GM19463 (cell line): ENCODE results near the gene NRP1.

ENCODE experiments used
- ATAC-seq: cut with Tn5 transposase; IDR thresholded peaks from one replicate; pipeline ENCODE4 v1.9.1; 2021; ENCODE audit warnings: mild to moderate bottlenecking, moderate library complexity; ENCODE audit not compliant: unreplicated experiment

NRP1 gene

DNA sequence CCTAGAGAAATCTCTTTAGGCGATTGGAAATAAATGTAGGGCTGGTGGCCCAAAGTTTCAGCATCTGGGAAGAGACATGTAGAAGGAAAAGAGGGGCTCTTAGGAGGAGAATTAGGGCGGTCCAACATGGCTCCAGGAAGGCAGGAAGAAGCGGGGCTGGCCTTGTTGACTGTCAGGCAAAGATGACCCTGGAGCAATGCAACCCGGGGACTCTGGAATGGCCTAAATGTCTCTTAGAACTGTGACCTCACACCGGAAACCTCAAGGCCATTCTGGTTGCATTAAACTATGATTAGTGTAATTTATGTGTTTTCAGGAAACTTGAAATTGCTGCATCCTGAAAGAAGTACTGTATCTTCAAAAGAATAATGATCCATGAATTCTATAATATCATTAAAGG, 66.8 kb downstream of the NRP1 start:
- no peak for ATAC-seq

DNA sequence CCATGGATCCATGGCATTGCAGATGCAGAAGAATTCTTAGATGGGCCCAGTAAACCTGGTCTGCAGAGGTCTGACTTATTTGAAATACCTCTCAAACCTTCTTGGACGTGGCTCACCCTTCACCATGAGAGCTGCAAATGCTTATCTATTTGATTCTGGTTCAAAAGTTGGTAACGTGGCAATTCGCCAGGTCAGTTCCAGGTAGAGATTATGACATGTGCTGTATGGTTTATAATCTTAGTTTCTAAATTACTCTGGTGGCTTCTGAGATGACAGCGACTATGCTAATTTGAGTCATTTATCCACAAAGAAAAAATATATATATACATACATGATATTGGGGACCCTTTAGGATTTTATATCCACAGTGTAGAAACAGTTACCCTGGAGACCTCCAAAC, 68.8 kb downstream of the NRP1 start:
- ATAC-seq, result no peak

DNA sequence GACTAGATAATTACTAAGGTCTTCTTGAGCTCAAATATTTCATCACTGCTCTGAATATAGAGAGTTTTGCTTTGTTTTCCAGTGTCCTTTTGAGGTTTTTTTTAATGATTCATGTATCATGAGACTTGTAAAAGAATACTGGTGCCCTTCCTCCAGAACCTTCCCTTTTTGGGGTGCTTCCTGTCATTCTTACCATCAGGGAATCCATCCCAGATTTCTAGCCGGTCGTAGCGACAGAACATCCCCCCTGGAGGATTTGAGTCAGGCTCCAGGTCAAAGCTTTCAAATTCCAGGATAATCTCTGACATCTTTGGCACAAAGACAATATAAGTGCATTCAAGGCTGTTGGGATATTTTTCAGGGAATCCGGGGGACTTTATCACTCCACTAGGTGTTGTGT, 71.0 kb downstream of the NRP1 start:
- no peak for ATAC-seq

DNA sequence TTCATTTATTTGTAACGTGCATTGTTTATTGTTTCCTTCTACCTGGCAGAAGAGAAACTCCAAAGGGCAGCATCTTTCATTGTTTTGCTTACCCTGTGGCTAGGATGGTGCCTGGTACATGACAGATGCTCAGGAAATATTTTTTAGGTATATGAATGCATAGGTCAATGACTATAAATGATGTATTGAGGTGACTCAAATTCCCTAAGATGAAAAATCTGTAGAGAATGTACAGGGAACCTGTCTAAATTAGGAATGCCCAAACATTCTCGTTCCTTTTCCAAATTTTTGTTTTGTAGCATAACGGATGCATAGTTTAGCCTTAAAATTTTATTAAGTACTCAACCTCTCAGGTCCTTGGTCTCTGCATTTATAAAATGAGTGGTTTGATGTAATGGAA, 71.6 kb downstream of the NRP1 start:
- no peak for ATAC-seq

DNA sequence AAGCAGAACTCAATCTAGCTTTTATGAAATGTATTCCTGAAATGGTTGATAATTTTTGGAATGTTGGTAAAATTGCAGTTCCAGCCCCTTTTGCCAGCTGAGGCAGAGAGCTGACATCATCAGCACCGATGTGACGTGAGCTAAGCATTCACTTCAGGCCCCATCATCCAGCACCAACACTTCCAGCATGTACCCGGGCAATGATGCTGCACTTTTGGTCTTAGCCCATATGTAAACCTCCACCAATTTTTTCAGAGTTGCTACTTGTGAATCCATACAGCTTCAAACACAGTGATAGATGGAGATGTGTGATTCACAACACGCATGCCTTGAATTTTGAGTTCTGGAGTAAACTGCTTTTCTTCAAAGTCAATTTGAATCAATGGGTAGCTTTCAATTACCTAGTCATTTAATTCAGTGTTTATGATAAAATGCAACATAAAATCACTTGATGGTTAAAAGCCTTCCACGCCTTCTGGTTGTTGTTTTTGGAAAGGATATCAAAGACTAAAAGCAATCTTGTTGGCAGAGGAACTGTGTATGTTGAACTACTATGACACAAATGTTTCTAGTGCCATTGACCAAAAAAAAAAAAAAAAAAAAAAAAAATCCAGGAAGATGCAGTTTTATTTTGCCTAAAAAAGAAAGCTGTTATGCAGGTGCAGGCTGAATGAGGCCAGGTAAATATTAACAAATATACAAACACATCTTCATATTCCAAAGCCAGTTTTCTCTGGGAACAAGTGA, 73.9 kb downstream of the NRP1 start:
- ATAC-seq, result no peak

DNA sequence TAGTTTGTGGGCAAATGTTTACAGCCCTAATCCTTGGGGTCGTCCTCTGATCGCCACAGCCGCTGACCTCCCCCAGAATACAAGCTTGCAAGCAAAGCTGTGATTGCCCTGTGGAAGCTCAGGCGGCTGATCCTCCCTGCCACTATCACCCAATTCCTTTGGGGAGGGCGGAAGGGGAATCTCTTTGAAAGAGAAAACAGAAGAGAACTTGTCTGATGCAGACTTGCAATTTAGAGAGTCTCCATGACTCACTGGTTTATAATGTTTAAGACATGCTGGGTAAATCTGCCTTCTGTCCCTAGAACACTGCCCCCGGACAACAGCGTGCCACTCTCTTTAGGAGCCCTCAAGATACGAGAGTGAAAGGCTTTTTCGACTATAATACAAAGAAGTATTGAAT, 75.5 kb downstream of the NRP1 start:
- no peak for ATAC-seq

GRCh38 chr10:33257439-33258080, 76.9 kb downstream of the NRP1 start:
- ATAC-seq, result no peak

DNA sequence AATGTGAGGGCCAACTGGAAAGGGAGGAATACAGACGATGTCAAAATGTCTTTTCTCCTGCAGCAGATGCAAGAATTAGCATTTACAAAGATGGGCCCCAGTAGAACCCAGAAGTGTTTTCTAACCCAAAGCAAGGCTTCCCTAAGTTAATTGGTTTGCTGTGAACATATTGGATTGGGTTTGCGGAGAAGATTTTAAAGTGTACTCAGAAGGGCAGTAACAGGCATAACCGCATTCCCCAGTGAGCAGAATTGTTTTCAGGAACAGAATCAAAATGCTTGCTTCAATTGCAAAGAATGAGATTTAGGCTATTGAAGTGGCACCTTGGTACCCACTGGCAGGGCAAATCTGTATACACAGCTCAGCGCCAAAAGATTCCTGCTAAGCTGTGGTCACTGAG, 78.0 kb downstream of the NRP1 start:
- no peak for ATAC-seq

- no peak for ATAC-seq
Measured at GRCh38 chr10:33254556-33255160, 79.8 kb downstream of the NRP1 start.

- no peak for ATAC-seq
Measured at GRCh38 chr10:33253411-33253810, 81.1 kb downstream of the NRP1 start.

GRCh38 chr10:33252794-33253203, 81.7 kb downstream of the NRP1 start:
- no peak for ATAC-seq

DNA sequence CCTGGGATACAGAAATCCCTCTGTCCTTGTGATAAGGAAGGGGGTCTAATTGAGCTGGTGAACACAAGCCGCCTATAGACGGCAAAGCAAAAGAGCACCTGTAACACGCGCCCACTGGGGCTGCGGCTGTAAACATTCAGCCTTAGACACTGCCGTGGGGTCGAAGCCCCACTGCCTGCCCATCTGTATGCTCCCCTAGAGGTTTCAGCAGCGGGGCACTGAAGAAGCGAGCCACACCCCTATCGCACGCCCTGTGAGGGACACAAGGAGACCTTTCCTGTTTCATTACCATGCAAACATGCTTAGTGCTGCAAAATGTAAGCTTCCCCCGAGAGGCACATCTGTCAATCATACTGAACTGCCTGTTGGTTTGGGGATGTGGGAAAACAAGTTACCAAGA, 82.1 kb downstream of the NRP1 start:
- no peak for ATAC-seq

GRCh38 chr10:33249659-33250345, 84.7 kb downstream of the NRP1 start:
- no peak for ATAC-seq

- ATAC-seq, result no peak
Measured at GRCh38 chr10:33249137-33249536, 85.3 kb downstream of the NRP1 start.

- ATAC-seq, result no peak
Measured at GRCh38 chr10:33248638-33249037, 85.8 kb downstream of the NRP1 start.

DNA sequence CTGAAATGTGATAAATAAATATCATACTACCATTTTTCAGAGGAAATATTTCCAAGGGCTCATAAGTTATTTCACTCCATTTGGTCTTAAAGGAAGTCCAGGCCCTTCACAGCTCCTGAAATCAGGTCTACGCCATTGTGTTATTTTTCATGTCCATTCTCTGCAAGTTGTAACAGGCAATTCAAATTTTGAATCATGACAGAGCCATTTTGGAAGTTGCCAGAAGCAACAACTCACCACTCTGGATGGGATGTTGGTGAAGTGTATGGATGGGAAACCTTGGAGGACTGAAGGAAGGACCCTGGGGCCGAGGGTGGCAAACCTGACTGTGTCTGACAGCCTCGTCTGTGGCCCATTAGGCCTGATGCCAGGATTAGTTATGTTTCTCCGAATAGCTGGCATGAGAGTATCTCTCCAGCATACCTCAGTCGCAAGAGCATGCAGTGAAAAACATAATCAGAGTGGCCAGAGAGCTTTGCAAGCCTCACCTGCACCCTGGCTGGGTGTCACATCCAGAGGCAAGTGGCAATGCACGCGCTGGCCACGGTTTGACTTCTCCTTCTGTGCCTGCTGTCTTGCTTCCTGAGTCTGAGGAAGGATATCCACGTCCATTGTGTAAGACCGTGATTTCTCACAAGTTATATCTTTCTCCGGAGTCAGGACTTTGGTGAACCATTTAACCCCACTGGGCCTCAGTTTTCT, 87.1 kb downstream of the NRP1 start:
- no peak for ATAC-seq

DNA sequence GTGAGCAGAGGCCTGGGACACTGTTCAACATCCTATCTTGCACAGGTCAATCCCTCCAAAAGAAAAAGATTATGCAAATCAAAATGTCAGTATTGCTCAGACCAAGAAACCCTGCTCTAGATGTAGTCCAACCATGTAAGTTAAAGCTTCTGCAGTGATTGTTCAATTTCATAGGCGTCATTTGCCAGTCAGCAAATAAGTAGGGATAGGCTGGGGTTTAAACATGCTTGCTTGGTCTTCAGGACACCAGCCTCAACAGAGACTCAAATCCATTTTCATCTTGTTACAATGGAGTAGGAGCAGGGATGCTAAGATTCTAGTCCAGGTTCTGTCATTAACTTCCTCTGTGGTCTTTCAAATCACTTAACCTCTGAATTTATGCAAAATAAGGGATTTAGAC, 89.1 kb downstream of the NRP1 start:
- ATAC-seq, result no peak

GRCh38 chr10:33244354-33244967, 90.0 kb downstream of the NRP1 start:
- ATAC-seq, result no peak

DNA sequence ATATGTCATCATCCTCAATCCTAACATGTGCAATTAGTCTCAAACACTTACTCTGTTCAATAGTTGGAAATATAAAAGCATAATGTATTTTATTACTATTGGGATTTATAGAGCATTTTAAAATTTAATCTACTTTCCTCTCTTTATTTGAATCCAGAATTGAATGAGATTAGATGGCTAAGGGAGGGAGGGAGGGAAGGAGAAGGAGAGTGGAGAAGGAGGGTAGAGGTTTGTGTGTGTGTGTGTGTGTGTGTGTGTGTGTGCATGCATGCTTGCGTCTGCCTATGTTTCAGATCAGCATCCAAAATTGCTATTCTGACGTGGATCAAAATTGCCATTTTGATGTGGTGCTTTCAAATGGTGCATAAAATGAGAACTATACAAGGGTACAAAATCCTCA, 90.8 kb downstream of the NRP1 start:
- no peak for ATAC-seq

GRCh38 chr10:33242931-33243330, 91.5 kb downstream of the NRP1 start:
- no peak for ATAC-seq

DNA sequence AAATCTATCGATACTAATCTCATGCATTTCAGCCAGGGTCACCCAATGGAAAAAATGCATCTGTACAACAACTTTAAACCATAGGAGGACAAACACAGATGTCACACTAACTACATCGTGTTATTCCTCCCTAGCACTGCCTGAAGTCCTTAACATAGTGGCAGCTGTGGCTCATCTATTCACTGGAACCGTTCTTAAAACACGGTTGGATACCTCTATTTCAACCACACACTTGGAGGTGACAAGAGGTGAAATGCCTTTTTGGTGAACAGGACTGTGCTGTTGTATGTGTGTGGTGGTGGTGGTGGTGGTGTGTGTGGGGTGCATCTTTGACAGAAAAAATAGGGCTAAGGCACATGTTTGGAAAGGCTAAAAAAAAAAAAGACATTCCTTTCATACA, 93.1 kb downstream of the NRP1 start:
- ATAC-seq, result no peak
